ENCODE measurements around the gene EYA4. TPM values are rescaled to one million over a fixed set of nuclear protein-coding genes. Genes with fewer than 3 reads are reported as not detected.

EYA4 gene
- total and polyA plus RNA-seq, 2 donors (not counting 3 experiments of a cell fraction or from before 2014, with no cell fraction given): not detected

DNA sequence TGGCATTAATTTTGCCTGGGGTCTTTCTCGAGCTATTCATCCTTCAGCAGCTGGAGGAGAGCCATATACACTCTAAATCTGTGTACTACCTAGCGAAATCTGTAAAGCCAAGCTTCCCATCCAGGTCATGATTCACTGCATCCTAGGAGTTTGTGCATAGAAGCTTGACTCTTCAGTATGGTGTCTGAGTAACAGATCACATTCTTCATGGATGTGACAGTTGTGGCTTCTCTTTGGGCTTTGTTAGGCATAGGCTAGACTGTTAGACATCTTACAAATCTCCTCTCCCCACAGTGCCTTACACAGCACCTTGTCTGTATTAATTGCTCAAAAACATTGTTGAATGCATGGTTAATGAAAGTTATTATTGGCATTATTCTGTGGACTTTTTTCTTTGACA is 177.0 kb downstream of the EYA4 start:
- Histone ChIP-seq H3K4me2 (ENCODE audit: insufficient read depth, low read length) (no peak overlapping the region), H3K4me1 (ENCODE audit: control insufficient read depth, extremely low read depth, insufficient read depth, low read length) (no peaks in the 10 kb centered on the region), H3K36me3 (ENCODE audit: control insufficient read depth in 2 of 2, extremely low read depth in 1 of 2, insufficient read depth in 2 of 2, low read length in 2 of 2) (no peaks in the 10 kb centered on the region), H3K9me3 (replicated peaks; ENCODE audit: control insufficient read depth, insufficient read depth, low read length) (no peaks in the 10 kb centered on the region), H3K27ac (ENCODE audit: insufficient read depth, low read depth, low read length) (no peak overlapping the region), H3K9me1 (replicated peaks; ENCODE audit: control insufficient read depth, extremely low read depth, insufficient read depth, low read length) (no peaks in the 10 kb centered on the region), H4K20me1 (replicated peaks; ENCODE audit: control insufficient read depth, extremely low read depth, insufficient read depth, low read length) (no peaks in the 10 kb centered on the region), H3K4me3 (replicated peaks in 1 of 3; ENCODE audit: insufficient read depth in 1 of 3, low read depth in 1 of 3, low read length in 3 of 3) (no peak overlapping the region), H3K79me2 (ENCODE audit: control insufficient read depth, insufficient read depth, low read length) (no peaks in the 10 kb centered on the region), H3K9ac (replicated peaks; ENCODE audit: extremely low read depth, insufficient read depth, low read length) (no peak overlapping the region), H3K27me3 (ENCODE audit: control insufficient read depth in 2 of 2, insufficient read depth in 2 of 2, low read length in 2 of 2) (no peaks in the 10 kb centered on the region), H2AFZ (ENCODE audit: low read depth, low read length) (no peak overlapping the region)
- ChIA-PET POLR2A (no interaction called here), CTCF (no interaction called here)
- FAIRE-seq (no peak), DNase-seq (ENCODE audit: low read depth, low spot score) (no peak)
- TF ChIP-seq GATA2 (IDR thresholded peaks at IDR 0.05; ENCODE audit: insufficient read depth, insufficient read length, low read depth, low read length) (no peak), FOS (IDR thresholded peaks at IDR 0.05; ENCODE audit: borderline replicate concordance, insufficient read depth, low read length) (no peak), CTCF (IDR thresholded peaks at IDR 0.05; ENCODE audit: extremely low read depth in 1 of 2, insufficient read depth in 1 of 2, low read depth in 1 of 2, low read length in 2 of 2) (no peak), MYC (IDR thresholded peaks at IDR 0.05; ENCODE audit: low read depth, low read length) (no peak), JUN (IDR thresholded peaks at IDR 0.05; ENCODE audit: borderline replicate concordance, insufficient read depth, insufficient read length, low read depth) (no peak), POLR2A (IDR thresholded peaks at IDR 0.05; ENCODE audit: low read depth, low read length) (no peak), EZH2 (IDR thresholded peaks at IDR 0.05; ENCODE audit: borderline replicate concordance, low read depth, low read length, severe bottlenecking) (no peak), POLR2AphosphoS5 (IDR thresholded peaks at IDR 0.05; ENCODE audit: insufficient read depth, low read depth, low read length) (no peak)
- TF ChIP-seq, protein P1, sequence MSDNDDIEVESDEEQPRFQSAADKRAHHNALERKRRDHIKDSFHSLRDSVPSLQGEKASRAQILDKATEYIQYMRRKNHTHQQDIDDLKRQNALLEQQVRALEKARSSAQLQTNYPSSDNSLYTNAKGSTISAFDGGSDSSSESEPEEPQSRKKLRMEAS (IDR thresholded peaks at IDR 0.05; ENCODE audit: insufficient read depth, insufficient read length): no peak
- intact Hi-C loops (cut with micrococcal nuclease): no loop called here
- dilution Hi-C loops (cut with MboI; ENCODE audit: extremely low pct_ligation_motif_present, low sequenced_read_pairs): no loop called here
- BruUV-seq (replicated peaks): no TSS peak
